ENCODE data around the gene DISC1.

DISC1 gene

GRCh38 chr1:231606712-231607111, 19.9 kb upstream of the DISC1 start:
- DNase-seq (ENCODE audit: low spot score) = no peak
- TF ChIP-seq CTCF (IDR thresholded peaks at IDR 0.05; ENCODE audit: extremely low read depth, missing control alignments) = no peak

- TF ChIP-seq CTCF (IDR thresholded peaks at IDR 0.05; ENCODE audit: extremely low read depth, missing control alignments) = no peak
- no peak for DNase-seq (ENCODE audit: low spot score)
These were observed 16.2 kb upstream of the DISC1 start for GRCh38 chr1:231610388-231610787.

GRCh38 chr1:231611111-231611510, 15.5 kb upstream of the DISC1 start:
- no peak for TF ChIP-seq CTCF (IDR thresholded peaks at IDR 0.05; ENCODE audit: extremely low read depth, missing control alignments)
- DNase-seq (ENCODE audit: low spot score) = no peak

- DNase-seq (ENCODE audit: low spot score) = no peak
- no peak for TF ChIP-seq CTCF (IDR thresholded peaks at IDR 0.05; ENCODE audit: extremely low read depth, missing control alignments)
These were observed 14.7 kb upstream of the DISC1 start for GRCh38 chr1:231611851-231612250.

GRCh38 chr1:231612393-231613089, 14.0 kb upstream of the DISC1 start:
- DNase-seq (ENCODE audit: low spot score) = no peak
- TF ChIP-seq CTCF (IDR thresholded peaks at IDR 0.05; ENCODE audit: extremely low read depth, missing control alignments) = no peak

GRCh38 chr1:231613419-231614349, 12.9 kb upstream of the DISC1 start:
- no peak for TF ChIP-seq CTCF (IDR thresholded peaks at IDR 0.05; ENCODE audit: extremely low read depth, missing control alignments)
- DNase-seq (ENCODE audit: low spot score) = no peak

GRCh38 chr1:231616667-231617066, 9.9 kb upstream of the DISC1 start:
- TF ChIP-seq CTCF (IDR thresholded peaks at IDR 0.05; ENCODE audit: extremely low read depth, missing control alignments) = no peak
- no peak for DNase-seq (ENCODE audit: low spot score)

All from GM20000 (cell line).